ENCODE data around the gene PNP. TPM values are rescaled to one million over a fixed set of nuclear protein-coding genes. Genes with fewer than 3 reads are reported as not detected.

Gene PNP
- total RNA-seq, 1 experiment from 2014 or later = 167 TPM

DNA sequence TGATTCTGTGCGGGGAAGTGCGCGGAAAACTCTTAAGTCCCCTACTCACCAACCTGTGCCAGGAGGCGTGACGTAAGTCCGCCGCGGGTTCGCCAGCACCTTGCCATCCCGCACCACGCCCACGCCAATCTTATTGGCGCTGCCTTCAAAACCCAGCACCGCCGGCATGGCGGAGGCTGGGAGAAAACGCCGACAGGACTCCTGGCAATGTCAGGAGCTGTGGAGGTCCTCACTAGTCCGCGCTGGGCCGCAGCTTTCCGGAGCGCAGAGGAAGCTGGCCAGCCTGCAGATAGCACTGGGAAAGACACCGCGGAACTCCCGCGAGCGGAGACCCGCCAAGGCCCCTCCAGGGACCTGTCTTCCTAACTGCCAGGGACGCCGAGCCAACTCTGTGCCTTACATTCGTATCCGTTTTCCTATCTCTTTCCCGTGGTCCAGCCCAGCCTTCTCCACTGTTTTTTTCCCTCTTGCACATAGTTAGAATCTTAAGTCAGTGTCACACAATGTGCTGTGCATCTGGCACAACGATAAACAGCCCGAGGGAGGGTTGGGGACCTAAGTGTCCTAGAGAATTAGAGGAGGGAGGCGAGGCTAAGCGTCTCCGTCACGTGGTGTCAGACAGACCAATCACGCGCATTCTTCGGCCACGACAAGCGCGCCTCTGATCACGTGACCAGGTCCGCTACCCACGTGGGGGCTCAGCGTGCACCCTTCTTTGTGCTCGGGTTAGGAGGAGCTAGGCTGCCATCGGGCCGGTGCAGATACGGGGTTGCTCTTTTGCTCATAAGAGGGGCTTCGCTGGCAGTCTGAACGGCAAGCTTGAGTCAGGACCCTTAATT, 14.5 kb upstream of the PNP start, which contains the start of the genes APEX1 and OSGEP:
APEX1 (plus strand) TSS at position 711 of the 839 bp plus-strand sequence. CDS start 420 bp downstream, outside the sequence.
OSGEP (minus strand) TSS at position 297 of the 839 bp plus-strand sequence; CDS start at position 168, 129 bp downstream.
- DNase-seq (ENCODE audit: low read depth) = peak; percentile 98

DNA sequence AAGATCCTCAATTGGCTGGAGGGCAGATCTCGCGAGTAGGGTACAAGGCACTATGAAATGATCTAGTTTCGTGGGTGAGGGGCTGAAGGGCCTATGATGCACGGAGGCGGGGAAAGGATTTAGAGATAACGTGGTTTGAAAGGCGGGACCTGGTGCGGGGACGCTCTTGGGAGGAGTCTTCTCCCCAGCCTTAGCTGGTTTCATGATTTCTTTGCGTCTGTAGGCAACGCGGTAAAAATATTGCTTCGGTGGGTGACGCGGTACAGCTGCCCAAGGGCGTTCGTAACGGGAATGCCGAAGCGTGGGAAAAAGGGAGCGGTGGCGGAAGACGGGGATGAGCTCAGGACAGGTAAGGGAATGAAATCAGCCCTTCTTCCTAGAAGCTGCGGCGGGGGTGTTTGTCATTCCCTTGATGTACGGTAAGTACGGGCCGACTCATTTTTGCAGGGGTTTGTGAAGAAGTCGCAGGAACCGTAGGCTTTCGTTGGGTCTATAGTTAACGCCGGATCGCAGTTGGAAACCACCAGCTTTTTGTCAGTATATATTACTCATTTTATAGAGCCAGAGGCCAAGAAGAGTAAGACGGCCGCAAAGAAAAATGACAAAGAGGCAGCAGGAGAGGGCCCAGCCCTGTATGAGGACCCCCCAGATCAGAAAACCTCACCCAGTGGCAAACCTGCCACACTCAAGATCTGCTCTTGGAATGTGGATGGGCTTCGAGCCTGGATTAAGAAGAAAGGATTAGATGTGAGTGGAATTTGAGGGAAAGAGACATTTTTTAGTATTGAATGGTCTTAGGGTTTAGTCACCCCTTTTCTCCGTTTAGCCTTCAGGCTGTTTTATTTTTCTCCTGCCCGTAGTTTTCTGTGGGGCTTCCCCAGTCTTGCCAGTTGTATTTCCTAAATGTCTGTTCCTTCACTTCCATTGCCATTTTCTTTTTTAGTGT, 13.6 kb upstream of the PNP start:
- DNase-seq (ENCODE audit: low read depth) = no peak

DNA sequence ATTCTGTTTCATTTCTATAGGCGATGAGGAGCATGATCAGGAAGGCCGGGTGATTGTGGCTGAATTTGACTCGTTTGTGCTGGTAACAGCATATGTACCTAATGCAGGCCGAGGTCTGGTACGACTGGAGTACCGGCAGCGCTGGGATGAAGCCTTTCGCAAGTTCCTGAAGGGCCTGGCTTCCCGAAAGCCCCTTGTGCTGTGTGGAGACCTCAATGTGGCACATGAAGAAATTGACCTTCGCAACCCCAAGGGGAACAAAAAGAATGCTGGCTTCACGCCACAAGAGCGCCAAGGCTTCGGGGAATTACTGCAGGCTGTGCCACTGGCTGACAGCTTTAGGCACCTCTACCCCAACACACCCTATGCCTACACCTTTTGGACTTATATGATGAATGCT, 12.2 kb upstream of the PNP start:
- DNase-seq (ENCODE audit: low read depth) = no peak

DNA sequence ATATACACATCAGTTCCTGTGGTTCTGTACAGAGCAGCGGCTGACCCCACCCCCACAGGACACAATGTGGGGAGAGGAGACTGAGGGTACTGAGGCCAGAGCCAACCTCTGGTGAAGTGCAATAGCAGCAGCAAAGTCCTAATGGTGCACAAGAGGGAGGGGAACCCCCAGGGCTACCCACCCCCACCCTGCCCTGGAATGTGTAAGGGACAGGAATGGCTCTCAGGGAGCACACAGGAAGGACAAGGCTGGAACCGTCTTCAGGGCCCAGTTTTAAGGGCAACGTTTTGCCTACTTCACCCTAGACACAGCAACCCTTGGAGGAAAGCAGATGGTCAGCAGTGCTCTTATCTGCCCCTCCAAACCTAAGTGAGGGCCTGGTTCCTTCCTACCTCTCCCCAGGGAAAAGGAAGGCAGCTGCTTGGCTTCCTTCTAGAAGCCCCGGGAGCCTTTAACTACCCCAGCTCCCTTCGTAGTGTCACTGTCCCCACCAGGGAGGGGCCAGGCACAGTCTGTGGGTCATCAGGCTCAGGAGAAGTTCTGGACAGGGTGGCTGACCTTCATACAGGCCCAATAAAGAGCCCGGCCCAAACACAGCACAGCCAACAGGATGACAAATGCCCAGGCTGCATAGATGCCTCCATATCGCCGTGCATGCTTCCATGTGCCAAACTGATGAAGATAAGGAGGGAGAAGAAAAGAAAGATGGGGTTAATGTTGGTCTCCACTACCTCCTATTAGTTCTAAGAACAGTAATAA, 11.0 kb upstream of the PNP start:
- DNase-seq (ENCODE audit: low read depth) = no peak

DNA sequence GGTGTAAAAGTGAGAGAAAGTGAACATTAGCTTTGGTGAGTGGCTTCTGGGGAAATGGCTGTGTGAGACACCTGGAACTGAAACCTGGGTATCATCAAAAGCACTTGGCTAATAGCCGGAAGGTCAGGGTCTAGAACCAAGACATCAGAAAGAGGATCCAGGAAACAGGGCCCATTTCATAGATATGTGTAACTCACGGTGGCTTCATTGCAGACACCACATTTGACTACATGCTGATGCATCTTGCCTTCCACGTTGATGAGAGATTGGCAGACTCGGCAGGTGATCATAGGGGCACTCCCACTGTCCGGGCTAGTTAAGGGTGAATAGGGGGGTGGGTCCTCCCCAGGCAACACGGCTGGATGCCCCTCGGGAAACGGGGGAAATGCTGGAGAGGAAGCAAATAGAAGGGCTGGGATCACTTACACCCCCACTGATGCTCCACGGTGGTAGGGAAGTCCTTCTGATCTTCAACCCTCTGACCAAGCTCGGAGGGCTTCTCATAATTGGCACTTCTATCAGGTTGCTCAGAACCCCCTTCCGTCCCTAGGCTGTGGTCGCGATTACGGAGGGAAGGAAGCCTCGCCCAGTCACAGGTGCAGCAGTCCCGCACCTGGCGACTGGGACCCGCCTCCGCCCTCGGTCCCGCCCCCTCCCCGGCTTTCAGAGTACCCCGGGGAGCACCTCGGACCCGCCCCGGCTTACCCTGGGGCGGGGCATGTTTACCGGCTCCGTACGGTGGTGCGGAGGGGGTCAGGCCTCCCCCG, 8.6 kb upstream of the PNP start:
- no peak for DNase-seq (ENCODE audit: low read depth)

DNA sequence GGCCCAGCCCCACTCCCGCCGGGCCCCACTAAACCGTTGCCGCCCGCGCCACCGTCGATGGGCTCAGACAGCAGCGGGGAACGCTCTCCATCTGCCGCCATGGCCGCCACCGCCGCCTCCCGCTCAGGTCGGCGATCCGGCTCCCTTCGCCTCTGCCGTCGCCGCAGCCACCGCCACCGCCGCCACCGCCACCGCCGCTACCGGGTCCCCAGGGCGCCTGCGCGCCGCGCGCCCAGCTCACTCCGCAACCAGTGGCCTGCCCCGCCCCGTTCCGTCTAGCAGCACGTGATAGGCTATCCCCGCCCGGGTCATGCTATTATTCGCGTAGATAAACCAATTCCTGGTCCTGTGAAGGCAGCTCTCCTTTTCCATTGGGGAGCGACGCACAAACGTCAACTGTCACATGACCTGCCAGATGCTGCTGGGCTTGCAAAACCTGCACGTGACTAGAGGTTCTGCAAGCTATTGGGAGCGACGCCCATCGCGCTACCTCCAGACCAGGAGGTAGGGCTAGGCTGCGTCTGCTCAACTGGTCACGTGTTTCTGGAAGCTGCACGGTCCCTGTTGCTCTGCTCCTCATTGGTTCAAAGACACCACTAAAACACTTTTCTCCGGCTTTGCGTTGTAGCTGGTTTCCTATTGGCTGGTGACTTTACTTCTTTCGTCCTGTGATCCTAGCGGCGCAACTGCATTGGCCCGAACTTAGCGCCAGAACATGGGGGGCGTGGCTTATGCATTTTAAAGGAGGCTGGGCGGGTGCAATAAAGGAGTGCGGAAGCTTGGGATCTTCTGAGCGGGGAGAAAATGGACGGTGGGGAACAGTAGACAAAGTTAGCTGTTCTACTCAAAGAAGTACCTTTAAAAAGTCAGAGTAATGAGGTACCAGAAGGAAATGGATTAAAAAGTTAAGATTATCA, 7.7 kb upstream of the PNP start, which contains the start of gene PIP4P1:
PIP4P1 (minus strand) TSS at position 210 of the 917 bp plus-strand sequence; CDS start at position 101, 109 bp downstream.
- DNase-seq (ENCODE audit: low read depth) = peak; percentile 100

DNA sequence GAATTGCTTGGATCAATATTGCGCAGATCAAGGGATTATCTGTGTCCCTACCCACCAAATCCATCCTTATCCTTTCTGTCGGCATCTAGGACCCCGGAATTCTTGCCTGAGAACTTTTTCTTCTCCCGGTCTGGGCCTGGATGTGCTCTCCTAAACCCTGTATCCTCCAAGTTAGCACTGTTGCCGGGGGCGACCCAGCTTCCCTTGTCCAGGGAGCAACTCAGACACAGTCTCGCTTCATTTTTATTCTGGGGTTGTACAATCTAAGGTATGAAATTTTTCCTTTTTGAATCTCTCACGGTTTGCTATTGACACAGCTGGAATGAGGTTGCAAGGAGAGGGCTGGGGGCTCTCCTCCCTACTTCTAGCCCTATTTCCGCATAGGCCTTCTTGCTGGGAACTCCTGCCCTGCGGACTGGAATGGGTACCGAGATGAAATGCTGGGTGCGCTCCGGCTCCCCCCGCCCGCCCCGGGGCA, 403 bp upstream of the PNP start:
- no peak for DNase-seq (ENCODE audit: low read depth)

DNA sequence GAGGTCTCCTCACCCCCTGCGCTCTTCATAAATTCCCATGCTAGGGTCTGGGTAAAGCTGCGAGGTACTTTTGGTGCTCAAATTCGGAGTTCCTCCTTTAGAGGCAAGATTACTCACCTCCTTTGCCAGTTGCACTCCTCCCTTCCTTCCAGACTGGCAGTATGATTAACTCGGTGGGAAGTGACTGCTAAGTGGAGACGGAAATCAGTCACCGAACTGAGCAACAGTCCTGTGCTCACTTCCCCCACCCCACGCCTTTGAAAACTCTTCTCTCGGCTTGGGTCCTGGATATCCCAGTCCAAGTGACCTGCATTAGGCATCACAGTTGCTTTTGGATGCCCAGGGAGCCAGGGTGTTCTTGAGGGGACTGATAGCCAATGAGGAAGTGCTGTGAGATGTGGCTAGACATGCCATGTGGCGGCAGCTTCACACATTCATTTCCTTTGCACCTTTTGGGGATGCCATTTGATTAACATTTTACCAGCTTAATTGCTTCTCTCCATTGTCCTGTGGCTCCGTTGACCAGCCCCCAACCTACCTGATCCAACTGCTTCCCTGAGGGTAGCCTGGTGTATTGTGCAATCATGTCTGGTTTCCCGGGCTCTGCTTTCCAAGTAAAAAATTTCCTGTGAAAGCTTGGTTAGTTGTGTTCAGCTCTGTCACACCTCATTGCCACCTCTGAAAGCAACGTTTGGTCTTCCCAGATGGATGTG, 840 bp downstream of the PNP start:
- peak; percentile 88 for DNase-seq (ENCODE audit: low read depth)

DNA sequence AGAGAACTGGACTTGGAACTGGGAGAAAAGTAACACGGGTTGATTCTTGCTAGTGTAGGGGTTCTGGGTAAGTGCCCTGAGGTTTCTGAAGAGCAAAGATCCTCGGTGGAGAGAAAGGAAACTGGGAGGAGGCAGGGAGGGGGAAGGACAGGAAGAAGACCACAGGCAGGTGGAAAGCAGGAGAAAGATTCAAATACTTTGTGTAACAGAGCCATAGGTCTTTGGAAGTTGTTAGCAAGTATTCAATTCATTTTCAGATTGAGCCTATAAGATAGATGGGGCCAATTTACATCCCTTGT, 1.3 kb downstream of the PNP start:
- peak; percentile 42 for DNase-seq (ENCODE audit: low read depth)

DNA sequence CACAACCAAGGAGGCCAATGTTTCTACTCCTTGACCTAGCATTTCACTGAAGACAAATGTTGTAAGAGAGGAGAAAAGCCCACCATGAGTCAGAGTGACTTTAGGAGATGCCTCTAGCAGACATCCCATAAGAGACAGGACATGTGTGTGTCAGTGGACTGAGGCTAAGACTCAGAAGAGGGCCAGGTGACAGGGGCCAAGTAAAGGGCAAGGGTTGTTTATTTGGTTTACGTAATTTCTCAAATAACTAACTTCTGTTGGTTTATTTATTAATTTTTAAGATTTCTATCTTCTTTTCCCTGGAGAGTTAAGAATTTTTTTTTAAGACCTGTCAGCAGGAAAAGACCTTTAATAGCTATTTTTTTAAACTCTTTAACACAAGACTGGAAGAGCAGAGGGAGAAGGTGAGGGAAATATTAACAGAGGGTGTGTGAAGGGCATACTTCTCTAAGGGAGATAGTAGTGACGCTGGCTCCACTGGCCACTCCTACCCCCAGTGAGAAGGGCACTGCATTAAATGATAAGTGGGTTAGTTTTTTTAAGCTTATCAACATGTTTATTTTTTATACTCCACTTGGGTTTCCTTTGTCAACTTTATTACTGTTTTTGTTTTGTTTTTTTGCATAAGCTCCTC, 3.4 kb downstream of the PNP start:
- DNase-seq (ENCODE audit: low read depth) = no peak

DNA sequence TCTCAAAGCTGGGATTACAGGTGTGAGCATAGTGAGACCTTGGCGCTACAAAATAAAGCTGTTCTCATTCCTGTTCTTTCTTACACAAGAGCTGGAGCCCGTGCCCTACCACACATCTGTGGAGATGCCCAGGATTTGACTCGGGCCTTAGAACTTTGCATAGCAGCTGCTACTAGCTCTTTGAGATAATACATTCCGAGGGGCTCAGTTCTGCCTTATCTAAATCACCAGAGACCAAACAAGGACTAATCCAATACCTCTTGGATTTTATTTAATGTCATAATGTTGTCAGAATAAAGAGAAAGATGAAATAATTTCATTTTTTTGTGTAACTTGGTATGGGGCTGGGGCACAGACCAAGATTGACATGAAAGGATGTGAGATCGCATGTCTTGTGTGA, 7.6 kb downstream of the PNP start:
- DNase-seq (ENCODE audit: low read depth) = no peak

DNA sequence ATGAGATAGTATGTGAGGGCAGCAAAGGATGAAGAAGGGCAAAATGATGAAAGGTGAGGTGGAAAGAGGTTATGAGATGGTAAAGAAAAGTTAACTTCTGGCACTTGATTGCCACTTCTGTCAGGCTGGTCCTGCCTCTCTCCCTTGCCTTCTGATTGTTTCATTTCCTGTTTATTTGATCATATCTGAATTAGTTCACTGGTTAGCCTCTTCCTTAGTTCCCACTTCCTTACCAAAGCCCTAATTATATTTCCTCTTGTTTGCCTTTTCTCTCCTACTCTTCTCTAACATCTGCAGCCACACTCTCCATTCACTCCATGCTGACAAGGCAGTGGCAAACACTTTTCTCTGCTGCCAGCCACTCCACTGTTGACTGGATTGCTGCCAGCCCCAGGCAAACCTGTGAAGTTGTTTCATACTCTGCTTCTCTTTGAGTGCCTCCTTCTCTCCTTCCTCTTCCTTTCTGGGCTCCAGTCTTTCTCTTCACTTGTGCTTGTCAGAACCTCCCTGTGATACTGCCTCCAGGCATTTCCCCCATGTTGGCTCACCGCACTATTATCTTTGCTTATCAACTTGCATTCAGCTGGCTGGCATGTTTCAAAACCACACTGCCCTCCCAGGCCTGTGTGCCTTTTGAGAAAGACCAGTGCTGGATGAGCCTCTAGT, 8.1 kb downstream of the PNP start:
- peak; percentile 16 for DNase-seq (ENCODE audit: low read depth)

DNA sequence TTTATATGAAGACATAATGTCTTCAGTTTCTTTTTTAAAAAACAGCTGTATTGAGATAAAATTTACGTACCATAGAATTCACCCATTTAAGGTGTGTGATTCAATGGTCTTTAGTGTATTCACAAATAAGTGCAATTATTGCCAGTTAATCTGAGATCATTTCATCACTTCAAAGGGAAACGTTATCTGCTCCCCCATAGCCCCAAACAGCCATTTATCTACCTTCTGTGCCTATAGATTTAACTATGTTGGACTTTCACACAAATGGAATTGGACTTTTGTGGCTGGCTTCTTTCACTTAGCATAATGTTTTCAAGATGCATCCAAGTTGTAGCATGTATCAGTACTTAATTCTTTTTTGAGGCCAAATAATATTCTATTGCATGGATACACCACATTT, 9.7 kb downstream of the PNP start:
- DNase-seq (ENCODE audit: low read depth) = no peak

DNA sequence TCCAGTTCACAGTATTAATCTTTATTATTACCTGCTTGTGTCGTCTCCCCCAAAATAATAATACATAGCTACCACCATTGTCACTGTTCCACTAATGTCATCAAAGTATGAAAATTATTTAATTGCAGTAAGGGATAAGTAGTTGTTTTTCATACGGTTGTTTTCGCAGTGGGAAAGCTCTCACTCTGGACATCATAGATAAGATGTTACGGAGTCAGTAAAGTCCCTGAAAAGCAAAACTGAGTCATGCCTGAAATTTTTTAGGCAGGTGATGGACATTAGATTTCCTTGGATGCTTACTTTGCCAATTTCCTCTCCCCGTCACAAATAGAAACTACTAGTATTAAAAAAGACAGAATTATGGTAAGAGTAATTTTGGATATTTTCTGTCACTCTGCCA, 13.2 kb downstream of the PNP start:
- DNase-seq (ENCODE audit: low read depth) = no peak

DNA sequence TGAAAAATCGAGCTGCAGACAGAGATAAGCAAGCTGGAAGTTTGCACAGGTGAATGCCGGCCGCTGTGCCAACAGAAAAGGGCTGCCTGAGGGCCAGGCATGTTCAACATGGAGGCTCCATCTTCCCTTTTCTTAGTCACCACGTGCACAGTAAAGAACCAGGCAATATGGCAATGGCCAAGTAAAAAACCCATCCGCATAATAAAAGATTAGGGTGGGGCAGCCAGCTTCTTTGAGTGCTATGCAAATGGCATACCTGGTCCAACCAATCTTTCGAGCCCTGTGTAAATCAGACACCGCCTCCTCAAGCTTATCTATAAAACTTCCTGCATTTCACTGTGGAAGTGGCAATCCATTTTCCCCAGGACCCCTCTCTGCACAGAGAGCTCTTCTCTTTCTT, 16.7 kb downstream of the PNP start:
- no peak for DNase-seq (ENCODE audit: low read depth)

DNA sequence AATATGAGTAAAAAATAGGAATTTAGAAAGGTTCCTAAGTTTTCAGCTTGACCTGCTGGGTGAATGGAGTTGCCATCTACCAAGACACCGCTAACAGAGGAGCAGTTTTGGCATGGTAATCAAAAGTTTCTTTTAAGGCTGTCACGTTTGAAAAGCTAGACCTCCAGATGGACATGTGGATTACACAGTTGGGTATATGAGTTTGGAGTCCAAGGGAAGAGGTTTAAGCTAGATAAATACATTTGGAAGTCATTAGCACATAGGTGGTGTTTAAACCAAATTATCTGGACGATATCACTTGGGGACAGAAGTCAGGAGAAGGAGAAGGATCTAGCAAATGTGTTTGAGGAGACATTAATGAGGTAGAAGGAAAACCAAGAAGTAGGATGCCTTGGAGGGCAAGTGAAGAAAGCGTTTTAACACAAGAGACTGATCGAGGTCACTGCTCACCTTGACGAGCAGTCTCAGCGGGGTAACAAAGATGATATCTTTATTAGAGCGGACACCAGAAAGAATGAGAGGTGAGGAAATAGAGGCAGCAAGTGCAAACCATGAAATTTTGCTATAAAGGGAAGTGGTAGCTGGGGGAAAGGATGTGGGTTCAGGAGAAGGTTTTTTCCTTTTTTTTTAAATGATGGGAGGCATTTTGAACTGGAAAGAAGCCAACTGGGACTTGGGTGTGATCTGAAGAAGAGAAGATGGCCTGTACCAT, 17.6 kb downstream of the PNP start:
- DNase-seq (ENCODE audit: low read depth) = no peak

DNA sequence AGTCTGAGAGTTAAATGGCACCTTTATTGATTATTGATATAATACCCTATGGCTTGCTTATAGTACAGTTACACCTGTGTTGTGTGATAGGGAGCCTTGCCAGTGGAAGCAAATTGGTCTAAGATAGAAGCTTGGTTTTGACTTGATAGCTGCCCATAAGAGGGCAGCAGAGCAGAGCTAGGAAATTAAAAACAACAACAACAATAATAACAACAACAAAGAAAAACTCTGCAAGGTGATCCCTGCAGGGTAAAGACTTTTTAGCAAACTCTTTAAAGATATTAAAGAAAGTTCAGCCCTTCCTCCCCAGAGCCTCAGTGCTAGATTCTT, 18.2 kb downstream of the PNP start:
- no peak for DNase-seq (ENCODE audit: low read depth)

Measured in HT1080 (cell line).